ENCODE data around the gene PGRMC2. TPM values are rescaled to one million over a fixed set of nuclear protein-coding genes. Genes with fewer than 3 reads are reported as not detected.

The PGRMC2 gene
- polyA plus RNA-seq, 3 donors = 6.3 to 13.9 (median 7.3) TPM

GRCh38 chr4:128328106-128328505 lies 40.5 kb upstream of the PGRMC2 start:
- TF ChIP-seq, protein P1, sequence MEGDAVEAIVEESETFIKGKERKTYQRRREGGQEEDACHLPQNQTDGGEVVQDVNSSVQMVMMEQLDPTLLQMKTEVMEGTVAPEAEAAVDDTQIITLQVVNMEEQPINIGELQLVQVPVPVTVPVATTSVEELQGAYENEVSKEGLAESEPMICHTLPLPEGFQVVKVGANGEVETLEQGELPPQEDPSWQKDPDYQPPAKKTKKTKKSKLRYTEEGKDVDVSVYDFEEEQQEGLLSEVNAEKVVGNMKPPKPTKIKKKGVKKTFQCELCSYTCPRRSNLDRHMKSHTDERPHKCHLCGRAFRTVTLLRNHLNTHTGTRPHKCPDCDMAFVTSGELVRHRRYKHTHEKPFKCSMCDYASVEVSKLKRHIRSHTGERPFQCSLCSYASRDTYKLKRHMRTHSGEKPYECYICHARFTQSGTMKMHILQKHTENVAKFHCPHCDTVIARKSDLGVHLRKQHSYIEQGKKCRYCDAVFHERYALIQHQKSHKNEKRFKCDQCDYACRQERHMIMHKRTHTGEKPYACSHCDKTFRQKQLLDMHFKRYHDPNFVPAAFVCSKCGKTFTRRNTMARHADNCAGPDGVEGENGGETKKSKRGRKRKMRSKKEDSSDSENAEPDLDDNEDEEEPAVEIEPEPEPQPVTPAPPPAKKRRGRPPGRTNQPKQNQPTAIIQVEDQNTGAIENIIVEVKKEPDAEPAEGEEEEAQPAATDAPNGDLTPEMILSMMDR (IDR thresholded peaks at IDR 0.05) = no peak
- DNase-seq = no peak

DNA sequence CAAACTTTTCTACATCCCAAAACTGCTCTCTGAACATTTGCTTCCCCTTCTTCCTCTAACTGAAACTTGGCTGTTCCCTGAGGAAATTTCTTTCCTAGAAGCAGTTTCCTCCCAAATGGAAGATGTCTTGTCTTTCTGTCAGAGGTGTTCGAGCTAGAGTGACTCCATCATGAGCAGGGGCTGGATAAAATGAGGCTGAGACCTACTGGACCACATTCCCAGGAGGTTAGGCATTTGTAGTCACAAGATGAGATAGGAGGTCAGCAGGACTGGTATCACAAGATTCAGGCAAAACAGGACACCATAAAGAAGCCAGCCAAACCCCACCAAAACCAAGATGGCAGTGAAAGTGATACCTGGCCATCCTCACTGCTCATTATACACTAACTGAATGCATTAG lies 35.8 kb upstream of the PGRMC2 start:
- no peak overlapping the region for H3K4me2 ChIP-seq (replicated peaks; ENCODE audit: extremely low read depth, low read length, poor library complexity, severe bottlenecking)
- DNase-seq = no peak
- no peak overlapping the region for H2AFZ ChIP-seq (ENCODE audit: insufficient read depth, low read depth, low read length, poor library complexity, severe bottlenecking)
- Mint-ChIP-seq H3K9me3 (peaks cover 0 to 8% (median 2%) of the 10 kb centered on the region in 7 donors), H3K36me3 (no peaks in the 10 kb centered on the region), H3K27me3 (ENCODE audit: low read depth in 3 of 3) (no peaks in the 10 kb centered on the region), H3K4me3 (no peak overlapping the region), H3K4me1 (no peaks in the 10 kb centered on the region), H3K27ac (no peak overlapping the region)
- TF ChIP-seq, protein P1 (IDR thresholded peaks at IDR 0.05) = no peak
- no peak overlapping the region for H3K9ac ChIP-seq (ENCODE audit: insufficient read depth, low read length, poor library complexity, severe bottlenecking)
- H3K36me3 ChIP-seq (replicated peaks in 1 of 2; ENCODE audit: control insufficient read depth in 1 of 2, insufficient read depth in 2 of 2, low read length in 2 of 2) = no peaks in the 10 kb centered on the region
- intact Hi-C loops (cut with micrococcal nuclease) = no loop called here
- no peaks in the 10 kb centered on the region for H4K20me1 ChIP-seq (ENCODE audit: insufficient read depth, low read length)
- peaks cover 0 to 3% of the 10 kb centered on the region in 2 donors for H3K9me3 ChIP-seq (replicated peaks in 1 of 2; ENCODE audit: control insufficient read depth in 1 of 2, insufficient read depth in 1 of 2, low read length in 2 of 2)
- H3K27ac ChIP-seq (ENCODE audit: low read depth in 1 of 2, low read length in 2 of 2) = no peak overlapping the region
- 100% methylated on average over 1 of the region's 1 CpG for WGBS (ENCODE audit: insufficient coverage)
- H3K4me1 ChIP-seq (ENCODE audit: control insufficient read depth in 1 of 2, insufficient read depth in 2 of 2, low read length in 2 of 2) = no peaks in the 10 kb centered on the region
- no peaks in the 10 kb centered on the region for H3K27me3 ChIP-seq (ENCODE audit: control insufficient read depth in 2 of 2, insufficient read depth in 2 of 2, low read length in 2 of 2)
- no peak overlapping the region for H3K4me3 ChIP-seq (replicated peaks in 1 of 3; ENCODE audit: low read depth in 2 of 3, low read length in 3 of 3)
- H3K79me2 ChIP-seq (ENCODE audit: insufficient read depth, low read length) = no peaks in the 10 kb centered on the region

More at GRCh38 chr4:128328106-128328505, 40.5 kb upstream of the PGRMC2 start:
- H3K4me3 ChIP-seq (replicated peaks in 1 of 3; ENCODE audit: low read depth in 2 of 3, low read length in 3 of 3) = no peak overlapping the region
- H3K9me3 Mint-ChIP-seq = peaks cover 0 to 3% (median 2%) of the 10 kb centered on the region in 7 donors
- intact Hi-C loops (cut with micrococcal nuclease) = no loop called here
- no peaks in the 10 kb centered on the region for H4K20me1 ChIP-seq (ENCODE audit: insufficient read depth, low read length)
- H3K27ac Mint-ChIP-seq = no peak overlapping the region
- no peaks in the 10 kb centered on the region for H3K36me3 ChIP-seq (replicated peaks in 1 of 2; ENCODE audit: control insufficient read depth in 1 of 2, insufficient read depth in 2 of 2, low read length in 2 of 2)
- H3K27me3 ChIP-seq (ENCODE audit: control insufficient read depth in 2 of 2, insufficient read depth in 2 of 2, low read length in 2 of 2) = no peaks in the 10 kb centered on the region
- H3K9me3 ChIP-seq (replicated peaks in 1 of 2; ENCODE audit: control insufficient read depth in 1 of 2, insufficient read depth in 1 of 2, low read length in 2 of 2) = peaks cover 0 to 3% of the 10 kb centered on the region in 2 donors
- no peaks in the 10 kb centered on the region for H3K4me1 ChIP-seq (ENCODE audit: control insufficient read depth in 1 of 2, insufficient read depth in 2 of 2, low read length in 2 of 2)
- H2AFZ ChIP-seq (ENCODE audit: insufficient read depth, low read depth, low read length, poor library complexity, severe bottlenecking) = no peak overlapping the region
- H3K79me2 ChIP-seq (ENCODE audit: insufficient read depth, low read length) = no peaks in the 10 kb centered on the region
- H3K36me3 Mint-ChIP-seq = no peaks in the 10 kb centered on the region
- H3K4me3 Mint-ChIP-seq = no peak overlapping the region
- no peak overlapping the region for H3K9ac ChIP-seq (ENCODE audit: insufficient read depth, low read length, poor library complexity, severe bottlenecking)
- H3K4me1 Mint-ChIP-seq = no peaks in the 10 kb centered on the region
- 83% methylated on average over 3 of the region's 6 CpGs for WGBS (ENCODE audit: insufficient coverage)
- no peak overlapping the region for H3K4me2 ChIP-seq (replicated peaks; ENCODE audit: extremely low read depth, low read length, poor library complexity, severe bottlenecking)
- H3K27ac ChIP-seq (ENCODE audit: low read depth in 1 of 2, low read length in 2 of 2) = no peak overlapping the region
- peaks cover 0 to 1% (median 0%) of the 10 kb centered on the region in 3 donors for H3K27me3 Mint-ChIP-seq (ENCODE audit: low read depth in 3 of 3)

Measured in CD14-positive monocyte (primary cell).